GM18519 (cell line): Measurements from ENCODE around the gene NAV1.

Experiments used
- ATAC-seq: cut with Tn5 transposase; IDR thresholded peaks from one replicate; pipeline ENCODE4 v1.9.1; 2021; ENCODE audit warnings: mild to moderate bottlenecking, moderate library complexity; ENCODE audit not compliant: unreplicated experiment, low FRiP score

Gene NAV1

GRCh38 chr1:201583663-201584062, 44.7 kb downstream of the NAV1 start:
- ATAC-seq: no peak

GRCh38 chr1:201584471-201585092, 45.7 kb downstream of the NAV1 start:
- ATAC-seq: no peak

- ATAC-seq: no peak
Observed at GRCh38 chr1:201585093-201585483, 46.2 kb downstream of the NAV1 start.

- no peak for ATAC-seq
Observed at GRCh38 chr1:201585901-201586300, 47.0 kb downstream of the NAV1 start.

- no peak for ATAC-seq
Observed at GRCh38 chr1:201586806-201587205, 47.9 kb downstream of the NAV1 start.

GRCh38 chr1:201587729-201588128, 48.8 kb downstream of the NAV1 start:
- ATAC-seq: no peak
